Middle frontal gyrus (tissue), 1 donor: Measurements from ENCODE around the gene GATAD2A.
"Not testable (repeated sequence)": the region's sequence is repeated elsewhere in the genome, so short reads cannot be mapped to it uniquely, and the experiment has no call there.

Source experiments
- DNase-seq: peaks from one replicate; pipeline ENCODE4 v3.0.0-alpha.2; 2015; ENCODE audit warnings: low spot score; ENCODE audit errors: extremely low spot score

The GATAD2A gene

DNA sequence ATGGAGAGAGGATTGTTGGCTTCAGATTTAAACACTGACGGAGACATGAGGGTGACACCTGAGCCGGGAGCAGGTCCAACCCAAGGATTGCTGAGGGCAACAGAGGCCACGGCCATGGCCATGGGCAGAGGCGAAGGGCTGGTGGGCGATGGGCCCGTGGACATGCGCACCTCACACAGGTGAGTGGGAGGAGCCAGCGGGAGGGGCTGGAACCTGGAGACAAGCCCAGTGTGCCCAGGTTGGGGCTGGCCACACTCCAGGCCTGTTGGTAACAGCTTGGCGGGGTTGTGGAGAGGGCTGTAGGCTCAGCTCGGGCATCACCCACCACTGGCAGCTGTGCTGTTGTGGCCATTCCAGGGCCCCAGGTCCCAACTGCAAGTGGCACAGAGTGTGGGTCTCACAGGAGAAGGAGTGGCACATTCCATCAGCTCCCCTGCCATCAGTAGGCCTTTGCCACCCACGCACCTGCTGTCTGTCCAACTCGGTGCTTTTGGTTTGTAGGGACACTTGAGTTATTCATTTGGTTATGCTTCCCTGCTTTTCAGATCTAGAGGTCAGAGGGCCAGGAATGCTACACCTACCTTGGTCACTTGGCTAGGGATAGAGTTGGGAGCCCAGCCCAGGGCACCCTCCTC is 60.1 kb downstream of the GATAD2A start:
- no peak for DNase-seq

DNA sequence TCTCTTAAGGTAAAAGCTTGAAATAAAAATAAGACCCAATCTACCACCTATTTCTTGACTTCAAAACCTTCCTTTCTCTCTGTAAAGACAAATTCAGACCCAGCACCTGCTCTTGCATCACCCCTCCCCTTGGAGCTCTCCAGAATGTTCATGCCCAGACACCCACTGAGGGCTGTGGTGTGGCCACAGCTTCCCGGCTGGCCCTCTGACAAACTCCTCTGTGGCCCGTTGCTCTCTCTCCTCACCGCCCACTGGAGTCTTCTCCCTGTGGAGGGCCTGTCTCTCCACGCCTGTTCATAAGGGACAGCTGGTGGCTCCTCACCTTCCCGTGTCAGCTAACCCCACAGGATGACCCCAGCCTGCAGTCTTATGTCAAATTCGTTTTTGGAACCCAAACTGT is 60.7 kb downstream of the GATAD2A start:
- no peak for DNase-seq

DNA sequence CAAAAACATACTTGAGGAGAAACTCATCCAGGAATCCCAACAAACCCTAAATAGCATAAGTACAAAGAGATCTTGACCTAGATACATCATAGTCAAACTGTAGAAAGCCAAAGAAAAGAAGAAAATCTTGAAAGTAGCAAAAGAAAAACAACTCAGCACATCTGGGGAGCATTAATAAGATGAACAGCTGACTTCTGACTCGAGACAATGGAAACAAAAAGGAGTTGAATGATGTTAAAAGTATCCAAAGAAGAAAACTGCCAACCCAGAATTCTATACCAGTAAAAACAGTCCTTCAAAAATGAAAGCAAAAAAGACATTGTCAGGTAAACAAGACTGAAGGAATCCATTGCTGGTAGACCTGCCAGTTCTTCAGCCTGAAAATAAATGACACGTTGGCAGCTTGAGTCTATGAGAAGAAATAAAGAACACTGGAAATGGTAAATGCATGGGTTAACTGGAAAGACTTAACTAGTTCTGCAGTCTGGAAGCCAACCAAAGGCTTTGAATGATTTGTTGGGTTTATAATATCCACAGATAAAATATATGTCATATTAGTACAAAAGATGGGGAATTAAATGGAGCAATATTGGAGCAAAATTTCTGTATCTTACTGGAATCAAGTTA is 63.1 kb downstream of the GATAD2A start:
- DNase-seq = no peak

DNA sequence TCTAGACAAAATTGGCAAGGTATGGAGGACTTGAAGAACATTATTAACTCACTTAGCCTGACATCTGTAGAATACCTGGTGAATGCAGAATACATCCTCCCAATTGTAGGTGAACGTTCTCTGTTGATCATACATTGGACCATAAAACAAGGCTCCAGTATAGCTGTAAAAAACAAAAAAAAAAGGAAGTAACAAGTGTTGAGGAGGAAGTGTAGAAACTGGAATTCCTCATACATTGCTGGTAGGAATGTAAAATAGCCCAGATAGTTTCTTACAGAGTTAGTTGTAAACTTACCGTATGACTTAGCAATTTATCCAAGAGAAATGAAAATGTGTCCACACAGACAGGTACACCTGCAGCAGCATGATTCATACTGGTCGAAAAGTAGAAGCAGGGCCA is 65.1 kb downstream of the GATAD2A start:
- DNase-seq = no peak

DNA sequence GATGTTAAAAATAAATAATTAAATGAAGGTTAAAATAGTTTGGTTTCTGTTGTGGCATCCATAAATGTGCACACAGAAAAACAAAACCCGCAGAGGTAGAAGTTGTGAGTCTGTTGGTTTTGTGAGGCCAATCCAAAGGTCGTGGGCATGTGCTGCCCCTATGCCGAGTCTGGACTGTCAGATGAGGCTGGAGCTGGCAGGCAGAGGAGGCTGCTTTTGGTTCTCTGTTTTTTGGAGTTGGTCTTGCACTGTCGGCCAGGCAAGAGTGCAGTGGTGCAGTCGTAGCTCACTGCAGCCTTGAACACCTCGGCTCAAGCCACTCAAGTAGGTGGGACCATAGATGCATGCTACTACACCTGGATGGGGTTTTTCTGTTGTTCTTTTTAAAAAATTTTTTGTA is 66.2 kb downstream of the GATAD2A start:
- no peak for DNase-seq

DNA sequence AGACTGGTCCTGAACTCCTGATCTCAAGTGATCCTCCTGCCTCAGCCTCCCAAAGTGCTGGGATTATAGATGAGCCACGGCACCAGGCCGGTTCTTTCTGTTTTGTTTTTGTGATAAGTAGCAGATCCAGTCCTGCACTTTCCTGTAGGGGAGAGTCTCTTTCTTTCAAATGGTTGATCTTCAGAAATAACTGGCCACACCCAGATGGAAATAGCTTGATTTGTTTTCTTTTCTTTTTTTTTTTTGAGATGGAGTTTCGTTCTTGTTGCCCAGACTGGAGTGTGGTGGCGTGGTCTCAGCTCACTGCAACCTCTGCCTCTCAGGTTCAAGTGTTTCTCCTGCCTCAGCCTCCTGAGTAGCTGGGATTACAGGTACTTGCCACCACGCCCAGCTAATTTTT is 66.6 kb downstream of the GATAD2A start:
- not testable (repeated sequence) for DNase-seq

DNA sequence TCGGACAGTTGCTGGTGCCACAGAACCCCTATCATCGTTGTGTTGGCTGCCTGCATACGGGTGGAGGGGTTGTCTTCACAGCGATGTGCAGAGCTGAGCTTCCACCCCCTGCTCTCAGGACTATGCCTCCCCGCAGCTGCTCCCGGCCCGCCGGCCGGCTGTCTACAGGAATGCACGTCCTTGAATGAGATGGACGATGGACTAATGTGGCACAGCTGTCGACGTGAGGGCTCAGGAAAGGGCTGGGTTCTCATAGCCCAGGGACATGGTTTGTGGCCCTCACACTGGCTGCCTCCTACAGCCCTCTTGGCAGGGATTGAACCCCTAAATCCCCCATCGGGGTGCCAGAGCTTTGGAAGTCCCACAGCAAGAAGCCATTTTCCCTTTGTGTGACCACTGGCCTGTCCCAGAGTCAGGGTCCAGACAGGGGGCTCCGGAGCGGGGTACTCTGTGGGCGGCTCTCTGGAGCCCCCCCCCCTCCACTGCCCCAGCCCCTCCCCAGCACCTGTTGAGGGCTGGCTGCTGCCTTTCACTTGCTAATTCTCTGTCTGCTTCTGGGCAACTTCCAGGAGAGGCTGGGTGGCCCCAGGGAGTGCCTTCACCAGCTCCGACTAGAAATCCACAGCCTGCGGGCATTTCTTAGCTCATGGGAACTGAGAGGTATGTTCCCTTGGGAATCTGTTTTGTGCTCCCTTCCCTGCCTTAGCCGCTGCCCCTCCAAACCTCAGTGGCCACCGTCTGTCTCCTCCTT is 69.7 kb downstream of the GATAD2A start:
- DNase-seq = no peak

DNA sequence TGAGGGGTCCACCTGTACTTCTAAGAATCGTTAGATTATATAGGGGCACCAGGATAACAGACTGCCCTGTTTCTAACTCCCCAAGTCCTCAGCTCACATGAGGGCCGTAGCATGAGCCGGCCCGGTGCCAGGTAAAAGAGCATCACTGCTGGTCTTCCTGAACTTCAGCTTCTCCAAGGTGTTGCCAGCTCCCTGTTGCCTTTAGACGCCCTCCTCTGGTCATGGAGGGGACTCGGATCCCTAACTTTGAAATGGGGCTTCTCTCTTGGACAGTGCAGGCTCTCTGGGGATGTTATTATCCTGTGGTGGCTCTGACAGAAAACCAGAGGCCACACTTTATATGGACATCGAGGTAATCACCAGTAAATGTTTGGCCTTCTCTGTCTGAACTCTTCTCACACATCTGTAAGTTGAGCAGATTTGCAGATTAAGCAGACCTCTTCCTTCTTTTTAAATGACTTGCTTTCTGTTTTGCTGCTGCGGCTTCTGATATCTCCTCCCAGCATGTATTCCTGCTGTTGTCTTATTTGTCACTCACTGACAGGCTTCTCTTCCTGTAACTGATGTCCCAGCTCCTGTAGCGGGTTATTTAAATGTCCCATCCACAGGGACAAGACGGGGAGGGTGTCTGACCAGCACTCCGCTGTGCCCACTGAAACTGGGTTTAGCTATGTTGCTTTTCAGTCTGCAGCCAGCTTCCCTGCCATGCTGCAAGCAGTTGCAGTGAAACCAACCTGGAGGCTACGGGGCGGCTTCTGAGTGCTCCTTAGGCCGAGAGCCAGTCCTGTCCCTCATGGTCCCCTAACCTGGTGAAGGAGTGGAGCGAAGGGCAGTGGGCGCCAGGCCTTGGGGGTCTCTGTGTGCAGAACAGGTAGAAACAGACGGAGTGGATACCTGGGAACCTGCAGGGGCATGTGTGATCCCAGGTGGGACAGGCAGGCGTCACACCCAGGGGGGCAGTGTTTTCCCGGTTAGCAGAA is 70.7 kb downstream of the GATAD2A start:
- no peak for DNase-seq

DNA sequence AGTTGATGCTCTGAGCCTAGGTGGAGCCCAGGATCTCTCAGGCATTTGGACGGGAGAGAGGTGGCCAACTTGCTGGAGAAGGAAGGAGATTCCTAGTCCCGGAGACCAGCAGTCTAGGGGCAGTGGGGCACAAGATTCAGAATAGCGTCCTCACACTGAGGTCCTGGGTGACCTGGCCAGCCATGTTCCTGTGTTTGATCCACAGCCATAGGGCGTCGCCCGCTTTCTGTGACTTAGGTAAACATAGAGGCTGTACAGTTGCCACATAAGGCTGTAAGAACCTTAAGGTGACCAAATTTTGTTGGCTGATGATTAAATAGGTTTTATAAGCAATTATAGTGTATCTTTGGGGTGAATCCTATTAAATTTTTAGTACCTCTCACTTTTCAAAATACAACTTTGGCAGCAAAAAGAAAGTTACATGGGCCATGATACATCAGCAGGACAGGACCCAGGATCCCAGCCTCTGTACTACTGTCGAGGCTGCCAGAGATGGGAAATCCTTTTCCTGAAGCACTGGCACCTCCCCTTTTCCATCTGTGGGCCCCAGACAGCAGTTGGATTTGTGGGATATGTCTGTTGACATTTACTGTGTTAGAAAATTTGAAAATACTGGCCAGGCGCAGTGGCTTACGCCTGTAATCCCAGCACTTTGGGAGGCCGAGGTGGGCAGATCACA is 72.4 kb downstream of the GATAD2A start:
- no peak for DNase-seq

DNA sequence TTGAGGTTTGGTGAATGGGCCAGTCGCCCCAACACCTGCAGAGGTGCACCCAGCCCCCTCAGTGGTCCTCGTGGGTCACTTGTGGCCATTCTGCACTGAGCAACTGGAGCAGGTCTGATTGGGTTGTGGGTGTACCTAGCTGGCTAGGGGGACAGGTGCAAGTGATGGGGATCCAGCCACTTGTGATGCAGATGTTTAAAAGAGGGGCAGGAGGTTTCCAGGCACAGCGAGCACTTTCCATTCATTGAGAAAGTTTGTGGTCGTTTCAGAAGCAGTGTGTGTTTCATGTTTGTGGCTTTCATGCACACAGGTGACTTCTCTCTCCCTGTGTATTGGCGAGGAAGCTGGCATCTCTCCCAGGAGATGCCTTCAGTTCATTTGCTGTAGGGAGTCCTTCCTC is 75.2 kb downstream of the GATAD2A start:
- DNase-seq = no peak

DNA sequence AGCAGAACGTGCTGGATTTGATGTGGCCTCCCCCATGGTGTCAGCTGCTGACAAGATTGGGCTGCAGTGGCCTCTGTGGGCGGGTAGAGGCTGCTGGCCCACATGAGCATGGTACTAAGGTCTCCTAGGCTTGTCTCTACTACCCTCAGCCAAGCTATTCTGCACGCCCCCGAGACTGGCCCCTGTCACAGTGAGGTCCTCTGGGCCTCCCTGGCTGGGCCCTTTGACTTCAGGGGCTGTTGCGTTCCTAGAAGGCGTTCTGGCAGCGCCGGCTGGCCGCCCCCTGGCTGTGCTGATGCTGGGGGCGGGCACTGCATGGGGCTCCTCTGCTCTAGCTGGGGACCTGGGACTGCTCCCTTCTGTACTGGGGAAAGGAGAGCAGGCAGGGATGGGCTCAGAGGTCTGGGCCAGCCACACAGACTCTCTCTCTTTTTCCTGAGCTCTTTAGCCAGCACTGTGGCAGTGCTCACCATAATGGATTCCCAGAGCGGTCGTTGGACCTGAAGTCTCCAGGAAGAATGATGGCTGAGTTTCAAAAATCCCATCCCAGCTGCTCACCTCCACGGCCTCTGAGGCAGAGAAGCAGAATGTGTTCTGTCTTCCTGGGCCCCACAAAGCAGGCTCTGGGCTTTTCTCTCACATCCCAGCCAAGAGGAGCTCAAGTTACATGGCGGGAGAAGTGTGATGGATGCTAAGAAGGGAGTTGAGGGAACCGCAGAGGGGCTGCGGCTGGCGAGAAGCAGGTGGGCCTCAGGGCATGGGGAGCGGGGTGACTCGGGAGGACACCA is 77.5 kb downstream of the GATAD2A start:
- DNase-seq = no peak

DNA sequence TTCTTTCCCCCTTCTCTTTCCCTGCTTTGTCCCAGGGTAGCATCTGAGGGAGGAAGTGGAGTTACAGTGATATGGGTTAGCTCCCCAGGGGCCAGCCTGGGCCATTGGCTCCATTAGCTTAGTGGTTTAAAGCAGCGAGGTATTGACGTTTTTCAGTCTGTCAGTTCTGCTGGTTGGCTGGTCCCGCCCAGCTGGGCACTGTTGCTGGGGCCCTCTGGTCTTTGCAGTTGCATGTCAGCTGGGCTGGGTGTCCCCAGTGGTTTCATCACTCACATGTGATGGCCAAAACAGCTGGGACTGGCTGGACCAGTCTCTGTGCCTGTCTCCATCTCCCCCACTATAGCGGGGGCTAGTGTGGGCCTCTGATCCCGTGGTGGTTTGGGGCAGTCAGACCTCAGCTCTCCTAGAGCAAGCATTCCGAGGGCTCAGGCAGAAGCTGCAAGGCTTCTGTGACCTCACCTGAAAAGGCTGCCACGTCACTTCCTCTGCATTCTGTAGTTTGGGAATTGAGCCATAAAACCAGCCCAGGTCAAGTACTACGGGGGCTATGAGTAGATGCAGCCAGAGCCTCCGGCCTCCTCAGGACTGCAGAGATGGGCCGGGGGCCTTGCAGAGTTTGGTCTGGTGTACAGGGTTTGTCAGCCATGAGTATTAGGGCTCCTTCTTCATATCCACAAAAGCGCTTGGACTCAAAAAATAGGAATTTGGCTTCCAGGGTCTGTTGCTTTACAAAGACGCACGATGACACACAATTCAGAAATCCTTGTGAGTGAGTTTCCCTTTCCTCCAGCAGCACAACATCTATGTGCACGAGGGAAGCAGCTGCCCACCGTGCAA is 79.9 kb downstream of the GATAD2A start:
- no peak for DNase-seq

DNA sequence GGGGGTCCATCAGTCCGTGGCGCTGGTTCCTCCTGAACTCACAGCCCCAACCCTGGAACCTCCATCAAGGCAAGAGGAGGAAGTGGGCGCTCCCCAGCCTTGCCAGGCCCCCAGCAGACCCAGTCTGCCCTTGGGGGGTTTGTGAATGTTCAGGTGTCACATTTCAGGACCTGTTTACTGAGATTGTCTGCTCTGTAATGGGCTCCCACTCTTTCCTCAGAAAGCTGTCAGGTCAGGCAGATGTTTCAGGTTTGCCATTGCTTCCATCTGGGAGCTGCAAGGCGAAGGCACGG is 80.5 kb downstream of the GATAD2A start:
- no peak for DNase-seq

DNA sequence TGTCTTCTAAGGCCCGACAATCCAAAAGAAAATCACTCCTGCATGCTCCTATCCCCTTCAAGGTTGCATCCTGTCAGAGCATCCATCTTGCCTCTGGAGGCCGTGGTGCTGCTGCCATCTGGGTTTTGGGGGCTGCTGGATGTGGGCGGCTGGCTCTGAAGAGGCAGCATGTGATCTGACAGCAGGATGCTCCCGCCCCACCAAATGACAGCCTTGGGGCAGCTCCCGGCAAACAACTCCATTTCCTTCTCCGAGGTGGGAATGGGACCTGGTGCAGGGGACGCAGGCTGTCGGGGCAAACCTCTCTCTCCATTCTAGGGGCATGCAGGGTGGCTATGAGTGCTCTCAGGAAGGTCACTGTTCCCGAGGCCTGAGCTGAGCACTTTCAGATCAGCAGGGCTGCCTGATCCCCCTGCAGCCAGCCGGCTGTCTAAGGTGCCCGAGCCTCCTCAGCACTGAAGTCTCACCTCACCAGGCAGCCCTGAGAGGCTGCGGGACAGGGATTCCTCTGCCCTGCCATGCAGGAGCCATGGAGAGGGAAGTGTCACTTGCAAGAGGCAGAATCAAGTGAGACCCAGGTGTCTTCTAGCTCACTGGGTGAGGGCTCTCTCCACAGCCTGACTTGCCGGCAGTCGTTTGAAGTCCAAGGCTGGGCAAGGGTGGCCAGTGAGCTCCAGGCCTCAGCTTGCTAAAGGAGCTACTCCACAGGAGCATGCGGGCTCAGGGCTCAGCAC is 81.0 kb downstream of the GATAD2A start:
- DNase-seq = no peak

DNA sequence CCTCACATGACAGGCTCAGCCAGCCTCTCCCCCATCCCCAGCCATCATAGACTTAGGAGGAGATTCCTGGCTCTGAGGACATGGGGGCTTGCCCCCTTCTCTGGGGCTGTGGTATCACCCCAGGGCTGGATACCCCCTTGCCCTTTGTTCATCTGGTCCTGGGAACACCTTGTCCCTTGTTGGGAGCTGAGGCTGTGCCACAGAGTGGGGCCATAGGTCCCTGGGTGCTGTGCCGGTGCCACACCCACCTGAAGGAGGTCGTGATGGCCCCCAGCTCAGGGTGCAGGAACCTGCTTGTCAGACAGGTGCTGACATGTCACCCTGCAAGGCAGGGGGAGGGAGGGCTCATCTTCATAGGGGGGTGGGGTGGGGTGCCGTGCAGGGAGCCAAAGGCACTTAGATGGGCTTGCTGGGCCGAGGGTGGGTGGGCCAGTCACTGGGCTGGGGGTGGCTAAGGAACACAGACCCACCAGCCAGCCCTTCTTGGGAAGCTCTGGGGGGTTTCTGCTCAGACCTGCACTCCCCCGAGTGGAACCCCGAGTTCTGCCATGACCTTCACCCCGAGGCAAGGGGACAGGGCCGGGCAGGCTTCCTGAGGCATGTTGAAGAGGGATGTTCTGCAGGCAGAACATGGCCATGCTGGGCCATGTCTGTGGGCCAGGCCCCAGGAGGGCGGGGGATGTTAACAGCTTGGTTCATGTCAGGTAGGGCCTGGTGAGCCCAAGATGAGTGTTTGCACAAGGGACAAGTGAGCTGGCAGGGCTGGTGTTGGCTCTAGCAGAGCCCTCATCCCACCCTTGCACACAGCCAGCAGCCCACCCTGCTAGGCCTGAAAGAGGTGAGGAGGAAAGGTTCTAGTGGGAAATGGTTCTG is 81.8 kb downstream of the GATAD2A start:
- no peak for DNase-seq

DNA sequence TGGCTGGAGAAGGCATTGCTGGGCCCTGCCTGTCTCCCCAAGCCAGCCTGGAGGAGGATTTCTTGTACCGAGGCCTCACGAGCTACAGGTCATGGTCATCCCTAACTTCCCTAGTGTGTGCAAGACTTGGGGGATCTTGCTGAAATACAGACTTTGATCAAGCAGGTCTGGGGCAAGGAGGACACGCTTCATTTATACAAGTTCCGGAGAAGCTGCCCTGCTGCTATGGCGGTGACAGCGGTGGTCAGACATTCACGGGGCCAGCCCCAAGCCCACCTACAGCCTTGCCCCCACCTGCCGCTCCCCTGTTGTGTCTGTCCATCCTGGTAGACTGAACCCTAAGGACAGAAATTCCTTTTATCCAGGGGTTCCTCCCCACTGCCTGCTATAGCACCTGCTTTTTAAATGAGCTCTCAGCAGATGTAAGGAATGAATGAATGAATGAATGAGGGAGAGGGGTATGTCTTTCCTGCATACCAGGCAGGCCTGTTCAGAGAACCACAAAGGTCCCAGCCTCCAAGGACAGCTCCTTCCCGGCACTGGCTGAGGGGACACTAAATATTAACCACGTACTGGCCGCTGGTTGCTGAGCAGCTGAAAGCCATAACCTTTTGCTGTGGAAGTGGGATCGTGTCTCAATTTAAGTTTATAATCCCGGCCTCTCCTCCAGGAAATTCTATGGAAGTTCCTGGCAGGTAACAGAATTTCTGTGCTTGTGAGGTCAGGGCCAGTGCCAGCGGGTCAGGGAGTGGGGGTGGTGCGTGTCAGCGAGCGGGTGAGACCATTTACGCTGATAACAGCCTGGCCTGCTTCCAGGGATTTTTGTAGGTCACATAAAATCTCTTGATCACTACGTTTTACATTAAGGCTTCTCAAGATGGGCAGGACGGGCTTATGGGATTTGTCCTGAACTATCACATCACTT is 82.7 kb downstream of the GATAD2A start:
- DNase-seq = no peak
